ENCODE data around the gene SP8.

SP8 gene

GRCh38 chr7:20794676-20795075 lies 8.0 kb upstream of the SP8 start:
- no peak for DNase-seq (ENCODE audit: low spot score)

GRCh38 chr7:20793694-20794394 lies 7.2 kb upstream of the SP8 start:
- no peak for DNase-seq (ENCODE audit: low spot score)

GRCh38 chr7:20793248-20793647 lies 6.6 kb upstream of the SP8 start:
- DNase-seq (ENCODE audit: low spot score), result no peak

- DNase-seq (ENCODE audit: low spot score), result no peak
These were observed 5.1 kb upstream of the SP8 start for GRCh38 chr7:20791538-20792434.

GRCh38 chr7:20790375-20790774 lies 3.7 kb upstream of the SP8 start:
- DNase-seq (ENCODE audit: low spot score), result no peak

- DNase-seq (ENCODE audit: low spot score), result no peak
These were observed 1.8 kb upstream of the SP8 start for GRCh38 chr7:20788420-20788990.

GRCh38 chr7:20787660-20788419 lies 1.2 kb upstream of the SP8 start:
- DNase-seq (ENCODE audit: low spot score), result no peak

GRCh38 chr7:20786421-20786778 lies 286 bp downstream of the SP8 start:
- DNase-seq (ENCODE audit: low spot score), result no peak

GRCh38 chr7:20786049-20786412 lies 655 bp downstream of the SP8 start:
- DNase-seq (ENCODE audit: low spot score), result peak; percentile 9

- DNase-seq (ENCODE audit: low spot score), result peak; percentile 50
These were observed 1.3 kb downstream of the SP8 start for GRCh38 chr7:20785157-20786048.

- peak; percentile 23 for DNase-seq (ENCODE audit: low spot score)
These were observed 2.1 kb downstream of the SP8 start for GRCh38 chr7:20784388-20785156.

GRCh38 chr7:20783700-20784387 lies 2.8 kb downstream of the SP8 start:
- peak; percentile 58 for DNase-seq (ENCODE audit: low spot score)

- DNase-seq (ENCODE audit: low spot score), result no peak
These were observed 3.5 kb downstream of the SP8 start for GRCh38 chr7:20783125-20783699.

GRCh38 chr7:20779041-20779440 lies 7.6 kb downstream of the SP8 start:
- DNase-seq (ENCODE audit: low spot score), result no peak

- peak; percentile 62 for DNase-seq (ENCODE audit: low spot score)
These were observed 8.5 kb downstream of the SP8 start for GRCh38 chr7:20778063-20778721.

- no peak for DNase-seq (ENCODE audit: low spot score)
These were observed 9.2 kb downstream of the SP8 start for GRCh38 chr7:20777377-20778062.

GRCh38 chr7:20776942-20777341 lies 9.7 kb downstream of the SP8 start:
- no peak for DNase-seq (ENCODE audit: low spot score)

- DNase-seq (ENCODE audit: low spot score), result no peak
These were observed 10.3 kb downstream of the SP8 start for GRCh38 chr7:20776214-20776911.

Data from GM03348 (cell line).